T-helper 2 cell treated with Interferon-gamma antibody and Interleukin-4, amounts not matched to agents 5 μg/mL and 100 μg/mL, for 36 hours (primary cell): ENCODE data around the gene POMZP3.
"Not testable (repeated sequence)": the region's sequence is repeated elsewhere in the genome, so short reads cannot be mapped to it uniquely, and the experiment has no call there.

Source experiments
- DNase-seq: peaks from one replicate; pipeline ENCODE4 v3.0.0; 2021; ENCODE audit warnings: low spot score
- H3K27ac Mint-ChIP-seq: one replicate; pipeline ENCODE4 v1.8.0; 2021; ENCODE audit warnings: mild to moderate bottlenecking, mixed read lengths
- H3K27me3 Mint-ChIP-seq: one replicate; pipeline ENCODE4 v1.8.0; 2021; ENCODE audit warnings: low read depth, mixed read lengths
- H3K36me3 Mint-ChIP-seq: one replicate; pipeline ENCODE4 v1.8.0; 2021; ENCODE audit warnings: low read depth, mixed read lengths
- H3K4me1 Mint-ChIP-seq: one replicate; pipeline ENCODE4 v1.8.0; 2021; ENCODE audit warnings: low read depth, mixed read lengths
- H3K4me3 Mint-ChIP-seq: one replicate; pipeline ENCODE4 v1.8.0; 2022; ENCODE audit warnings: mild to moderate bottlenecking, moderate library complexity, mixed read lengths
- H3K9me3 Mint-ChIP-seq: one replicate; pipeline ENCODE4 v1.8.0; 2021; ENCODE audit warnings: mixed read lengths

The POMZP3 gene

DNA sequence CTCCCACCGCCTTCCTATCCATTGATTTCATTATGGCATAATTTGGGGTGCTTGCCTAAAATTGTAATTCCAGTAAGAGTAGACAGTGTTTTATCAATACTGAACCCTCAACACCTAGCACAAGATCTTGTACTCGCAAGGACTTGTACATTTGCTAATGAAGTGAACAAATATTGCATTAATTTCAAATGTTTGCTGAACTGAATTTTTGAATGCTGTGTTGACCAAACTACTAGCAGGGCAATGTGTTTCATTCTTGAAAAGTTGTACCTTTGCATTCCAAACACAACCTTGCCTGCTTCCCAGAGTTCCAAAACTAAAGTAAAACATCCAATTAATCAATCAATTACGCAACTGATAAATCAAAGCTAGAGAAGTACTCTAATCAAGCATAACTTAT is 26.4 kb downstream of the POMZP3 start:
- H3K27ac Mint-ChIP-seq, DNase-seq, H3K4me3 Mint-ChIP-seq, H3K27me3 Mint-ChIP-seq, H3K36me3 Mint-ChIP-seq, H3K9me3 Mint-ChIP-seq: not testable (repeated sequence)
- peaks cover 36% of the 10 kb centered on the region for H3K4me1 Mint-ChIP-seq

DNA sequence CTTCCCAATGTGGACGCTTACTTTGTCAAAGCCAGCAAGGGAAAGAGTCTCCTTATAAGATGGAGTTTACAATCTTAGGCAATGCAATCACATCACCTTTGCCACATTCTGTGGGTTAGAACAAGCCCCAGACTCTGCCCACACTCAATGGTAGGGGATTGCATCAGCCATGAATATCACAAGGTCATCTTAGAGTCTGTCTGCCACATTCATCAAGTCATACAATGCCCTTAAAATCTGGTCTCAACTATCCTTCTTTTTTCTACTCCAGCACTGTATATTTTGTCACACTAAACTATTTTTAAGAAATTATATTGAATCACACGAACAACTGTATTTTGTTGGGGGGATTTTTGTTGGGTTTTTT is 27.0 kb downstream of the POMZP3 start:
- not testable (repeated sequence) for H3K36me3 Mint-ChIP-seq, DNase-seq, H3K4me3 Mint-ChIP-seq, H3K27ac Mint-ChIP-seq, H3K27me3 Mint-ChIP-seq, H3K9me3 Mint-ChIP-seq
- peaks cover 41% of the 10 kb centered on the region for H3K4me1 Mint-ChIP-seq

DNA sequence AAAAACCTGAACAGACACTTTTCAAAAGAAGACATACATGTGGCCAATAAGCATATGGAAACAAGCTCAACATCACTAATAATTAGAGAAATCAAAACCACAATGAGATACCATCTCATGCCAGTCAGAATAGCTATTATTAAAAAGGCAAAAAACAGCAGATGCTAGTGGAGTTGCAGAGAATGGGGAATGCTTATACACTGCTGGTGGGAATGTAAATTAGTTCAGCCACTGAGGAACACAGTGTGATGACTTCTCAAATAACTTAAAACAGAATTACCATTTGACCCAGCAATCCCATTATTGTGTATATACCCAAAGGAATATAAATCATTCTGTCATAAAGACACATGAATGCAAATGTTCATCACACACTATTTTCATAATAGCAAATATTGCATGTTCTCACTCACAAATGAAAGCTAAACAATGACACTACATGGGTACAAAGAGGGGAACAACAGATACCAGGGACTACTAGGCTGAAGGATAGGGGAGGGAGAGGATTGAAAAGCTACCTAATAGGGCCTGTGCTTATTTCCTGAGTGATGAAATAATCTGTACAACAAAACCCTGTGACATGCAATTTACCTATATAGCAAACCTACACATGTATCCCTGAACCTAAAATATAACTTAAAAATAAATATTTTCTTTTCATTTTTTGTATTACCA is 28.4 kb downstream of the POMZP3 start:
- H3K27ac Mint-ChIP-seq = peak overlapping the region; percentile 65
- H3K27me3 Mint-ChIP-seq, DNase-seq, H3K9me3 Mint-ChIP-seq, H3K4me3 Mint-ChIP-seq: not testable (repeated sequence)
- H3K36me3 Mint-ChIP-seq = peaks cover 12% of the 10 kb centered on the region
- H3K4me1 Mint-ChIP-seq = peaks cover 42% of the 10 kb centered on the region

DNA sequence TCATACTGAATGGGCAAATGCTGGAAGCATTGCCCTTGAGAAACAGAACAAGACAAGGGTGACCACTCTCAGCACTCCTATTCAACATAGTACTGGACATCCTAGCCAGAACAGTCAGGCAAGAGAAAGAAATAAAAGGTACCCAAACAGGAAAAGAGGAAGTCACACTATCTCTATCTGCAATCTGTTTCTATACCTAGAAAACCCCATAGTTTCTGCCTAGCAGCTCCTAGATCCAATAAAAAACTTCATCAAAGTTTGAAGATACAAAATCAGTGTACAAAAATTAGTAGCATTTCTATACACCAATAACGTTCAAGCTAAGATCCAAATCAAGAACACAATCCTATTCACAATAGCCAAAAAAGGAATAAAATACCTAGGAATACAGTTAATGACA is 29.8 kb downstream of the POMZP3 start:
- peaks cover 42% of the 10 kb centered on the region for H3K4me1 Mint-ChIP-seq
- H3K27me3 Mint-ChIP-seq, H3K27ac Mint-ChIP-seq, DNase-seq, H3K9me3 Mint-ChIP-seq: not testable (repeated sequence)
- H3K4me3 Mint-ChIP-seq = peak overlapping the region; percentile 51
- H3K36me3 Mint-ChIP-seq = peaks cover 18% of the 10 kb centered on the region

DNA sequence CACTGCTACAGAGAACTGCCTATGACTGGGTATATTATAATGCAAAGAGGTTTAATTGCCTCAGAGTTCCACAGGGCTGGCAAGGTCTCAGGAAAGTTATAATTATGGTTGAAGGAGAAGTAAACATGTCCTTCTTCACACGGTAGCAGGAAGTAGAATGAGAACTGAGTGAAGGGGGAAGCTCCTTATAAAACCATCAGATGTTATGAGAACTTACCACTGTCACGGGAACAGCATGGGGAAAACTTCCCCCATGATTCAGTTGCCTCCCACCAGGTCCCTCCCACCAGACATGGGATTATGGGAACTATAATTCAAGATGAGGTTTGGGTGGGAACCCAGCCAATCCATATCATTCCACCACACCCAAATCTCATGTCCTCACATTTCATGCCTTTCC is 34.4 kb downstream of the POMZP3 start:
- H3K36me3 Mint-ChIP-seq = peaks cover 28% of the 10 kb centered on the region
- not testable (repeated sequence) for DNase-seq, H3K27me3 Mint-ChIP-seq, H3K4me3 Mint-ChIP-seq, H3K9me3 Mint-ChIP-seq, H3K27ac Mint-ChIP-seq
- H3K4me1 Mint-ChIP-seq = peaks cover 31% of the 10 kb centered on the region

DNA sequence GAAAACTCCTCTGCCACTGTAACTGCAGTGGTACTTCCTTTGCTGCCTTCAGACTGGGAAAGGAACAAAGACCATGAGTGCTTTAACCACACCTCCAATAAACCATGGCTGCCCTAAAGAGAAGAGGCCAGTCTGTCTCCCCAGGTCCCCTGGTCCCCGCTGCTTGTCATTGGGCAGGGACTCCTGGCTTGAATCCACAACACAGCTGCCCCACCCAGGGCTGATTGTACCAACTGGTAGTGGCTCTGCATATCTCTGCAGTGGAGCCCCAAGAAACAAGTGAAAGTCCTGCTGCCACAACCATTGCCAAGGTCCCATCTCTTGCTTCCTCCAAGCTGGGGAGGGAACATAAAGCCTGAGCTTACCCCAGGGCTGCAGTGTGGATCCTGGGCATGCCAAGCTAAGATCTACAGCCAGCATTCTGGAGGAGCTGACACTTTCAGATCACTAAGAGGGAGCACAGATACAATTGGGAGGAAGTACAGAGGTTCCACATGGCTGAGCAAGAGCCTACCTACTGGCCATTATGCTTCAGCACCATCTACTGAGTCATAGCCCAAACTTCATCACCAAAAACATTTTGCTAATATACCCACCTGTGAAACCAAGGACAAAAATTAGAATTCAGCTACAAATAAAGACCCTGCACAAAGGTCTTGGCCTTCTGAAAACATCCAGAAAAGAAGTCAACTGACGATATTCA is 35.3 kb downstream of the POMZP3 start:
- H3K4me1 Mint-ChIP-seq = peaks cover 32% of the 10 kb centered on the region
- H3K27me3 Mint-ChIP-seq, H3K27ac Mint-ChIP-seq, DNase-seq, H3K9me3 Mint-ChIP-seq, H3K4me3 Mint-ChIP-seq: not testable (repeated sequence)
- peaks cover 28% of the 10 kb centered on the region for H3K36me3 Mint-ChIP-seq

DNA sequence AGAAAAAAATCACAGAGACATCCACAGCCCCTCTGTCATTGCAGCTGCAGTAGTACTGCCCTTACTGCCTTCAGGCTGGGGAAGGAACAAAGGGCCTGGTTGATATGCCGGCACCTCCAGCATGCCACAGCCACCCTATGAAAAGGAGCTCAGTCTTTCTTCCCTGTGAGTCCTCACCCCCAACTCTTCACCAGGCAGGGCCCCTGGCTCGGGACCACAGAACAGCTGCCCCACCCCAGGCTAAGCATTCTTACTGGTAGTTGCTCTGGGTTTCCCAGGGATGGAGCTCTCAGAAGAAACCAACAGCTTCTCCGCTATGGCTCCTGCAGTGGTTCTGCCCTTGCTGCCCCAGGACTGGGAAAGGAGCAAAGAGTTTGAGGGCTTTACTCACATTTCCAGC is 36.0 kb downstream of the POMZP3 start:
- not testable (repeated sequence) for H3K9me3 Mint-ChIP-seq
- H3K36me3 Mint-ChIP-seq = peaks cover 27% of the 10 kb centered on the region

GRCh38 chr7:76588586-76588985 is 38.5 kb downstream of the POMZP3 start:
- H3K27ac Mint-ChIP-seq = peak overlapping the region; percentile 75
- H3K4me1 Mint-ChIP-seq = peaks cover 35% of the 10 kb centered on the region

More for the DNA sequence above, 36.0 kb downstream of the POMZP3 start:
- not testable (repeated sequence) for H3K27ac Mint-ChIP-seq, H3K4me3 Mint-ChIP-seq, DNase-seq, H3K27me3 Mint-ChIP-seq
- peaks cover 30% of the 10 kb centered on the region for H3K4me1 Mint-ChIP-seq

GRCh38 chr7:76586585-76587315 is 40.3 kb downstream of the POMZP3 start:
- not testable (repeated sequence) for H3K9me3 Mint-ChIP-seq, H3K4me3 Mint-ChIP-seq, H3K36me3 Mint-ChIP-seq, DNase-seq, H3K27ac Mint-ChIP-seq, H3K27me3 Mint-ChIP-seq
- peaks cover 40% of the 10 kb centered on the region for H3K4me1 Mint-ChIP-seq

More at GRCh38 chr7:76588586-76588985, 38.5 kb downstream of the POMZP3 start:
- H3K9me3 Mint-ChIP-seq, H3K27me3 Mint-ChIP-seq, DNase-seq: not testable (repeated sequence)
- Mint-ChIP-seq H3K36me3 (peaks cover 16% of the 10 kb centered on the region), H3K4me3 (peak overlapping the region; percentile 44)

GRCh38 chr7:76583636-76584281 is 43.3 kb downstream of the POMZP3 start:
- H3K36me3 Mint-ChIP-seq, H3K27me3 Mint-ChIP-seq, DNase-seq, H3K9me3 Mint-ChIP-seq: not testable (repeated sequence)
- H3K4me3 Mint-ChIP-seq = peak overlapping the region; percentile 65
- peak overlapping the region; percentile 80 for H3K27ac Mint-ChIP-seq
- H3K4me1 Mint-ChIP-seq = peaks cover 42% of the 10 kb centered on the region

GRCh38 chr7:76582848-76583631 is 44.0 kb downstream of the POMZP3 start:
- peaks cover 38% of the 10 kb centered on the region for H3K4me1 Mint-ChIP-seq
- not testable (repeated sequence) for DNase-seq, H3K36me3 Mint-ChIP-seq, H3K27me3 Mint-ChIP-seq, H3K9me3 Mint-ChIP-seq
- H3K27ac Mint-ChIP-seq = peak overlapping the region; percentile 80
- peak overlapping the region; percentile 65 for H3K4me3 Mint-ChIP-seq

GRCh38 chr7:76575919-76576655 is 51.0 kb downstream of the POMZP3 start:
- not testable (repeated sequence) for H3K4me3 Mint-ChIP-seq, H3K27me3 Mint-ChIP-seq, H3K9me3 Mint-ChIP-seq, H3K27ac Mint-ChIP-seq, DNase-seq, H3K36me3 Mint-ChIP-seq, H3K4me1 Mint-ChIP-seq

DNA sequence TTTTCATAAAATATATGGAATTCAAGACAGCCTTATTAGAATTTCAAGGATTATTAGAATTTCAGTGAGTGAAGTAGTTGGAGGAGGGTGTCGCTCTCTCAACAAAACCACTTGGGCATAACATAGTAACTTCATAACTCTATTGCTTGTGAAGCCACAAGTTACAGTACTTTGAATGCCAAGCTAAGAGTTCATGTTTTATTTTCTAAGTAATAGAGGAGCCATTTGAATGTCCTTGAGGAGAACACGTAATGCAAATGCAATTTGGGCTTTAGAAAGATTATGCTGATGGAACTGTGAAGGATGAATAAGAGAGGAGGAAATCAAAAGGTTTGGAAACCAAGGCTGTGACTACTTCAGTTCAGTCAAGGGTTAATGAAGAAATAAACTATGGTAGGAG is 51.6 kb downstream of the POMZP3 start:
- H3K27ac Mint-ChIP-seq, DNase-seq, H3K9me3 Mint-ChIP-seq, H3K4me3 Mint-ChIP-seq, H3K4me1 Mint-ChIP-seq, H3K36me3 Mint-ChIP-seq, H3K27me3 Mint-ChIP-seq: not testable (repeated sequence)
